Caki2 (cell line): Measurements from ENCODE around the gene POF1B. TPM values are rescaled to one million over a fixed set of nuclear protein-coding genes. Genes with fewer than 3 reads are reported as not detected.
"Not testable (repeated sequence)": the region's sequence is repeated elsewhere in the genome, so short reads cannot be mapped to it uniquely, and the experiment has no call there.

ENCODE experiments used
- DNase-seq: peaks from one replicate; pipeline ENCODE4 v3.0.0-alpha.2; 2015; ENCODE audit warnings: low read depth
- in situ Hi-C: cut with HindIII; loops from 2 replicates; pipeline ENCODE4 v1.10.0; 2016; ENCODE audit warnings: low sequenced_read_pairs, low pct_unique_long_range_greater_than_20kb, mixed read lengths
- total RNA-seq: library from RNA; depleted of rRNA; stranded (reverse); fragments of >200 nt; shearing (Covaris generic); gene quantifications from 2 replicates; pipeline ENCODE4 v1.2.3, GENCODE V29; 2014; ENCODE audit warnings: low replicate concordance; rRNA removed

POF1B gene
- not detected in 2 replicates for total RNA-seq

DNA sequence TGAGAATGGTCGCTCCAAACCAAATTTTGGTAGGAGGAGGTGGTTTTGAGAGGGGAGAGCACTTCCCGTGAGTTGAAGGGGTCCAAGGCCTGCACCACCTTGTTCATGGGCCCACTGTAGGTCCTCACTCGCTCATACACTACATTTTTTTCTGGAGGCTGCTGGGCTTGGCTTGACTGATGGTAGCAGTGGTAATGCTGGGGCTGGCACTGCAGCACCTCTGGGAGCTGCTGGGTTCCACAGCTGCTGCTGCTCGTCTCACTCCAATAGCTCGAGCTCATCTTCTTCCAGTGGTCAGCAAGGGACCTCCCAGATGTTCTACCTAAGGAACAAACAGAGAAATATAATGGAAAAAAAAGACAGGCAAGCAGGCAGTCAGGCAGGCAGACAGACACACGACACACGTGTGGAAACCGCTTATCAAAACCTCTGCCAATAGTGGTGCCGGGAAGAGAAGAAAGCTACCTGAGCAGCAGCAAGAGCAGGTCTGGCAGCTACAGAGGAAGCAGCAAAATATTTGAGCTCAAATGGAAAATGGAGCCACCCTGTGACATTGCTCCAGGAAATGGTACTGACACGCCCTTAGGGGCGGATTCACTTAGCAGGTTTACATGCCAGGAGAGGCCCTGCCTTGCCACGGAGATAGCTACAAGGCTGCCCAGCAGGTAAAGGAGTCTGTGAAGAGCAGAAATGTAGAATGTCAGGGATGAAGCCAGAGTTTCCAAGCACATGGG, at the start of gene POF1B:
Gene POF1B, minus strand, starts transcription at position 492 of the 734 bp plus-strand sequence. Its CDS starts 211 bp downstream, at position 281.
- no peak for DNase-seq
- in situ Hi-C loops, result no loop called here

- no peak for DNase-seq
- in situ Hi-C loops, result no loop called here
Measured at GRCh38 chrX:85429066-85429465, 49.6 kb upstream of the POF1B start.

DNA sequence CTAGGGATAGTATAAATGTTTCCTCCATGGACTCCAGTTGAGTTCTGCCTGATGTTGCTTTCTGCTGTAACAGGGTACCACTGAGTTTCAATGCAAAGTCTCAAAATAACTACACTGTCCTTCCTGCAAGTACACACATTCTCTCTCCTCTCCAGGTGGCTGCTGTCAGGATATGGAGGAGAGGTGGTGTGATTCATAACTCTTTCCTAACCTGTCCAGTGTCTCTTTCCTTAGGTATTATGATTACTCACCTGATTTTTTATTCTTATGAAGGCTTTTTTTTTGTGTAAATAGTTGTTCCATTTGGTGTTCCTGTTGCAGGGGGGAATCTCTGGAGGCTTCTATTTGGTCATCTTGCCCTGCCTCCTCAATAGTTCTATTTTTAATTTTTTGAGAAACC, 39.8 kb upstream of the POF1B start:
- in situ Hi-C loops, result no loop called here
- DNase-seq, result no peak

DNA sequence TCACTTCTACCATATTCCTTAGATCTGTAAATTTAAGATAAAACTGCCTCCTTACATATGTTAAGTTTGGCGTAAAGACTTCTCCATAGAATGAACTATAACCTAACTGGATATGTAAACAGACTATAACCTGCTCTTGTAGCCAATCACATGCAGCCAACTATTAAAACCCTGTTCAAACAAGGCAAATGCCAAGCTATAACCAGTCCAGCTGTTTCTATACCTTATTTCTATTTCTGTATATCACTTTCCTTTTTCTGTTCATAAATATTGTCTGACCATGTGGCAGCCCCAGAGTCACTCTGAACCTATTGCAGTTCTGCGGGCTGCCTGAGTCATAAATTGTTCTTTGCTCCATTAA, 12.4 kb upstream of the POF1B start:
- DNase-seq, result no peak
- in situ Hi-C loops, result no loop called here

DNA sequence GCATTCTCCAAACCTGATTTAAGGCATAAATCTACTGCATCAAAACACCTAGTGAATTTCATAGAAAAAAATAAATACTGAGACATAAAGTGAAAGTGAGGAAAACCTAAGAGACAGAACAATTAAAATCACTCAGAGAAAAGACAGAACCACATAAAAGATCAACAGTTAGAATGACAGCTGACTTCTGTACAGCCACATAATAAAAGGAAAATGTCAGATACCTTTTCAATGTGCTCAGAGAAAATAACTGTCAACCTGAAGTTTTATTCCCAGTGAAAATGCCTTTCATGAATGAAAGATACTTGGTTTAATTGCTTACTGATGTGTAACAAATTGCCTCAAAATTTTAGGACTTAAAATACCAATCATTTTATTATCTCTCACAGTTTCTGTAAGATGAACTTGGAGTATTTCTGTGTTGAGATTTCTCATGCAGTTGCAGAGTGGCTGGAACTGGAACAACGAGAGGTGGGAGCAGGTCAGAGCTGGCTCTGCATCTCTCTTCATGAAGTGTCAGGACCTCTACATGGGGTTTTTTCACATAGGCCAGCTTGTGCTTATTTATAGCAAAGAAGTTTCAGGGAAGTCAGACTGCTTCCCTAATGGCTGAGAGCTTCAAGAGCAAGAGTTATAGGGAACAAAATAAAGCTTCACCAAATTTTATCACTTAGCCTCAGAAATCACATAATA, 11.9 kb upstream of the POF1B start:
- in situ Hi-C loops, result no loop called here
- no peak for DNase-seq

DNA sequence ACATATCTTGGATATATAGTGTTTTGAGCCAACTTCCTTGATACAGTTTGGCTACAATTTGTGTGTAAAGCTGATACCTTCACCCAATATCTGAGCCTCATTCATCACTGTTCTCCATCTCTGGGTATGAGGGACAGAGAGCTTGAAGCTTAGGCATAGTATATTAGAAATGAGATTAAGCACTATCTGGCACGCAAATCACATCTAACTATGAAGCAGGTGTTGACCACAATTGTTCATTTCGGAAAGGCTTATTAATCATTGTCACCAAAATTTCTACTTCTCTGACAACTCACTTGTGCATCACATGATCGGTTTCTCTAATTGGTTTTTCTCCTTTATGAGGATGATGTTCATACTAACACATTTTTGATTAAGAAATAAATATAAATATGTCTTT, 2.1 kb upstream of the POF1B start:
- DNase-seq, result no peak
- in situ Hi-C loops, result no loop called here

DNA sequence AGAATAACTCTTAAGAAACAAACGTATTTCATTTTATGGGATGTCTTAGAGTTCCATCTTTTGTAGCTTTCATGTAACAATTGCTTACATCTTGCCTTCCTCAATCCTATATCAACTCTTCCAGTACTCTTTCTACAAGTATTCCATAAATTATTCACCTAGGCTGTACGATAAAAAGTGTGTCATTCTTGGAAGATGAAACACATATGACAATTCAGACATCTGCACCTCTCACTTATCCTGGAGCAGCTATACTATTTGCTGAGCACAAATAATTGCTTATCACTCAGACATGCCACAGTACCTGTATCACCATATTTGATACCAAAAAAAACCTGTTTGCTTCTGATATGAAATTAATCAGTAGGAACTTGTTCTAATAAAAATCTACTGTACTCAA, 1.0 kb downstream of the POF1B start:
- in situ Hi-C loops, result no loop called here
- DNase-seq, result no peak

GRCh38 chrX:85375333-85375738, 4.1 kb downstream of the POF1B start:
- in situ Hi-C loops, result no loop called here
- DNase-seq, result no peak

DNA sequence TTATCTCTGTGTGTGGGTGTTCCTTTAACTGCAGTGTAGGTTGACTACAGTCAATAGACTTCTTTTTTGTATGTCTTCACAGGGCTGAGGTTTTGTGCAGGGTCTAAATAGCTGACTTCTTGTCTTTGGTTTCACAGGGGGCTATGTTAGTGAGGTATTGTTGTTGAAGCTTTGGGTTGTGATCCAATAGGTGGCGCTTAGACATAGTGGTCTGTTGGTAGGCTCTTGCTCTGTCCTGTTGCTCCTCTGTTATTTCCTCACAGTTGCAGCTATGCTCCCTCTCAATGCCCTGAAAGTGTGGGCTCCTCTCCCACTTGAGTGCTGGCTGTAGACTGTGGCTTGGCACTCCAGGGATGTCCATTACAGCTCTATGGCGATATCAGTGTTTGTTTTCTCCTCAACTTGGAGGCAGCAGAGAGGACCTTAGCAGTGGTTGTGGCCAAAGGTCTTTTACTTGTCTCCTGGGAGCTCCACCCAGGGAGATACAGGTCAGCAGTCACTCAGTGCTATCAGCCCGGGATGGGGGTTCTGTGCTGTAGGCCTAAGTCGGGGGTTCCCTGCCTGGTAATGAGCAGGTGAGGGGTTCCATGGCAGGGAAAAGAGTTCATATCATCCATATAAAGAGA, 14.0 kb downstream of the POF1B start:
- DNase-seq, result no peak
- in situ Hi-C loops, result no loop called here

GRCh38 chrX:85359051-85359450, 20.4 kb downstream of the POF1B start:
- DNase-seq, result no peak
- in situ Hi-C loops, result no loop called here

DNA sequence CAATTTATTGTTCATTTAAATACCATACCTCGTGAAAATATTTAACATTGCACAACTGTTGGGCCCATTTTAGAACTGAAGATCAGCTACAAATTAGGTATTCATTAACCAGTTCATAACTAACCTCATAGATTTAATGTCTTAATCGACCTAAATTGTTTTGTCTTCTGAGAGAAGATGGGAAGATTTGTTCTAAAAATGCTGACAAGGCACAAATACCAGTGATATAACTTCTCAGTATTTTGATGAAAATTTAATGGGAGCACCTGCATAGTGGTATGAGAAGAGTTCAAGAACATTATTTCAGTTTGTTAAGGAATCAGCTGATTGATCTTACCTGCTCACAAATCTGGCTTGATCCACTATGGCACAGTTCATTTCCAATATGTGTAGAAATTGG, 33.9 kb downstream of the POF1B start:
- DNase-seq, result no peak
- in situ Hi-C loops, result no loop called here

GRCh38 chrX:85327060-85327333, 52.5 kb downstream of the POF1B start:
- DNase-seq, result no peak
- in situ Hi-C loops, result no loop called here

GRCh38 chrX:85326234-85327059, 53.0 kb downstream of the POF1B start:
- no peak for DNase-seq
- in situ Hi-C loops, result no loop called here

GRCh38 chrX:85311348-85311747, 68.1 kb downstream of the POF1B start:
- DNase-seq, in situ Hi-C loops: not testable (repeated sequence)

DNA sequence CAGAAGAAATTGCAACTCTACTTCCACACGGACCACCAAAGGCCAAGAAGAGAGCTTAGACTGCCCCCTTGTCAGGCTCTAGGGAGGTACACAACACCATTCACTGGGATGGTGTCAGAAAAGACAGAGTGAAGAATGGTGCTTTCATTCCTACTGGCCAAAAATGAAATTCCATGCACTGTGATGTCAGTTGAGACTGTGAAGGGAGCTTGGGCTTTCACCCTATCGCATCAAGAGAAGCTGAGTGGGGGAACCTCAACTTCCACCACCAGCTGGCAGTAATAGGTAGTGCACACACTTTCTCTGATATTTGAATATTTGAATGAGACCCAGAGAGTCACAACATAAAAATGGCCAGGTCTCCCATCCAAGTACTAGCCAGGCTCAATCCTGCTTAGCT, 69.7 kb downstream of the POF1B start:
- DNase-seq, result no peak
- in situ Hi-C loops, result no loop called here

GRCh38 chrX:85303544-85303943, 75.9 kb downstream of the POF1B start:
- DNase-seq, result no peak
- in situ Hi-C loops, result no loop called here

- DNase-seq, result no peak
- in situ Hi-C loops, result no loop called here
Measured at GRCh38 chrX:85288992-85289723, 90.3 kb downstream of the POF1B start.

DNA sequence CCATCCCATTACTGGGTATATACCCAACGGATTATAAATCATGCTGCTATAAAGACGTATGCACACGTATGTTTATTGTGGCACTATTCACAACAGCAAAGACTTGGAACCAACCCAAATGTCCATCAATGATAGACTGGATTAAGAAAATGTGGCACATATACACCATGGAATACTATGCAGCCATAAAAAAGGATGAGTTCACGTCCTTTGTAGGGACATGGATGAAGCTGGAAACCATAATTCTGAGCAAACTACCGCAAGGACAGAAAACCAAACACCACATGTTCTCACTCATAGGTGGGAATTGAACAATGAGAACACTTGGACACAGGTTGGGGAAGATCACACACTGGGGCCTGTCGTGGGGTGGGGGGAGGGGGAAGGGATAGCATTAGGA, 94.2 kb downstream of the POF1B start:
- in situ Hi-C loops, DNase-seq: not testable (repeated sequence)
